GM12864 (cell line): ENCODE results near the gene WWC2.

Experiments
- DNase-seq: peaks from one replicate; pipeline ENCODE4 v3.0.0-alpha.2; 2011; ENCODE audit warnings: low read depth
- H3K4me3 ChIP-seq: 2 replicates; pipeline ENCODE4 v1.5.1; 2011; ENCODE audit warnings: mild to moderate bottlenecking, low read depth, low read length, control low read depth
- TF ChIP-seq, protein P1 (sequence below): IDR thresholded peaks from 2 replicates; pipeline ENCODE4 v1.5.1; 2011; ENCODE audit warnings: low read depth, mild to moderate bottlenecking, moderate library complexity, low read length, control low read depth, inconsistent platforms; ENCODE audit errors: missing control alignments

WWC2 gene

DNA sequence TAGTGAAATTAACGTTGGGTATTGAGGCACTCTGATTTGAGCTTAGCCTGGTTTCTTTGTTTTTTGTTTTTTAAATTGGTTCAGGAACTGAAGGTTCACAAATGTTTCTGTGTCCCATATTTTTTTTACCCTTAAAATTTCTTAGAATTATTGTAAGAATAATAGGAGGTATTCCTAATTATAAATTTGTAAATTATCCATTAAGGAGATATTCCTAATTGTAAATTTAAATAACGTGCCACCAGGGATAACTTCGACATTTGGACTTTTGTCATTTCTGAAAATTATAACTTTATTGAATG lies 1.2 kb downstream of the WWC2 start:
- H3K4me3 ChIP-seq, result no peak overlapping the region
- no peak for DNase-seq
- TF ChIP-seq, protein P1, sequence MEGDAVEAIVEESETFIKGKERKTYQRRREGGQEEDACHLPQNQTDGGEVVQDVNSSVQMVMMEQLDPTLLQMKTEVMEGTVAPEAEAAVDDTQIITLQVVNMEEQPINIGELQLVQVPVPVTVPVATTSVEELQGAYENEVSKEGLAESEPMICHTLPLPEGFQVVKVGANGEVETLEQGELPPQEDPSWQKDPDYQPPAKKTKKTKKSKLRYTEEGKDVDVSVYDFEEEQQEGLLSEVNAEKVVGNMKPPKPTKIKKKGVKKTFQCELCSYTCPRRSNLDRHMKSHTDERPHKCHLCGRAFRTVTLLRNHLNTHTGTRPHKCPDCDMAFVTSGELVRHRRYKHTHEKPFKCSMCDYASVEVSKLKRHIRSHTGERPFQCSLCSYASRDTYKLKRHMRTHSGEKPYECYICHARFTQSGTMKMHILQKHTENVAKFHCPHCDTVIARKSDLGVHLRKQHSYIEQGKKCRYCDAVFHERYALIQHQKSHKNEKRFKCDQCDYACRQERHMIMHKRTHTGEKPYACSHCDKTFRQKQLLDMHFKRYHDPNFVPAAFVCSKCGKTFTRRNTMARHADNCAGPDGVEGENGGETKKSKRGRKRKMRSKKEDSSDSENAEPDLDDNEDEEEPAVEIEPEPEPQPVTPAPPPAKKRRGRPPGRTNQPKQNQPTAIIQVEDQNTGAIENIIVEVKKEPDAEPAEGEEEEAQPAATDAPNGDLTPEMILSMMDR, result no peak

GRCh38 chr4:183100827-183101226 lies 1.8 kb downstream of the WWC2 start:
- DNase-seq, result no peak
- TF ChIP-seq, protein P1, result no peak
- H3K4me3 ChIP-seq, result no peak overlapping the region

GRCh38 chr4:183101956-183102480 lies 3.0 kb downstream of the WWC2 start:
- TF ChIP-seq, protein P1, result no peak
- DNase-seq, result no peak
- H3K4me3 ChIP-seq, result no peak overlapping the region

GRCh38 chr4:183105092-183105491 lies 6.0 kb downstream of the WWC2 start:
- TF ChIP-seq, protein P1, result no peak
- DNase-seq, result no peak
- no peak overlapping the region for H3K4me3 ChIP-seq

- no peak for DNase-seq
- H3K4me3 ChIP-seq, result no peak overlapping the region
- TF ChIP-seq, protein P1, result no peak
These were observed 7.8 kb downstream of the WWC2 start for GRCh38 chr4:183106839-183107238.

DNA sequence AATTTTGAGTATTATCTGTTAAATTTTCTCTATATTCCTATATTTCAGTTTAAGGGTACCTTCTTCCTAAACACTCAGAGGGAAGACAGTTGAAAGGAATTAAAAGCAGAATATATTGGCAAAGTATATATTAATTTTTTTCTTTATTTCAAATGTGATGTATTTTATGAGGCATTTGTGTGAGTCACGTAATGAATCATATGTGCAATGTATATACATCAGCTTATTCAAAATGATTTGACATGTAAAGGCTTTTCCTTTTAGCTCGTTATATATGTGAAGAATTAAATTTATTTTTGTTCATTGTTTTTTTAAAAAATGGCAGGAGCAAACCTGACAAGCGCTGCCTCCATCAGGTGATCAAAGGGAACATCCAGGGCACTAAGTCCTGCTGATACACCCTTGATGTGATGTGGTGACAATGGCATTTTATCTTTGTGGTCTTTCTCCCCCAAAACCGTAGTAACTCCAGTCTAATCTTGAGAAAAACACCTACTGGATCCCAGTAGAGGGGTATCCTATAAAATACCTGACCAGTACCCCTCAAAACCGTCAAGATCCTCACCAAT lies 8.9 kb downstream of the WWC2 start:
- TF ChIP-seq, protein P1, result no peak
- no peak for DNase-seq
- H3K4me3 ChIP-seq, result no peak overlapping the region

- TF ChIP-seq, protein P1, result no peak
- no peak for DNase-seq
- no peak overlapping the region for H3K4me3 ChIP-seq
These were observed 11.2 kb downstream of the WWC2 start for GRCh38 chr4:183110244-183110643.
